Activated CD8-positive, alpha-beta memory T cell treated with anti-CD3 and anti-CD28 coated beads, Interleukin-2, amount 50 U/mL, for 1 hour (primary cell): Measurements from ENCODE around the gene IARS2.
"Not testable (repeated sequence)": the region's sequence is repeated elsewhere in the genome, so short reads cannot be mapped to it uniquely, and the experiment has no call there.

Experiments
- DNase-seq: peaks from one replicate; pipeline ENCODE4 v3.0.0-alpha.2; 2020; ENCODE audit errors: extremely low read depth

Gene IARS2

GRCh38 chr1:220112600-220112999 is 18.7 kb downstream of the IARS2 start:
- not testable (repeated sequence) for DNase-seq

- no peak for DNase-seq
These were observed 19.3 kb downstream of the IARS2 start for GRCh38 chr1:220113136-220113695.

GRCh38 chr1:220119043-220119512 is 25.1 kb downstream of the IARS2 start:
- no peak for DNase-seq

GRCh38 chr1:220121791-220122530 is 28.0 kb downstream of the IARS2 start:
- no peak for DNase-seq

GRCh38 chr1:220123066-220123465 is 29.1 kb downstream of the IARS2 start:
- DNase-seq: no peak

GRCh38 chr1:220123889-220124288 is 30.0 kb downstream of the IARS2 start:
- no peak for DNase-seq

GRCh38 chr1:220124542-220124941 is 30.6 kb downstream of the IARS2 start:
- no peak for DNase-seq

GRCh38 chr1:220127076-220127475 is 33.1 kb downstream of the IARS2 start:
- no peak for DNase-seq

- no peak for DNase-seq
These were observed 35.7 kb downstream of the IARS2 start for GRCh38 chr1:220129479-220130210.

GRCh38 chr1:220135755-220136154 is 41.8 kb downstream of the IARS2 start:
- no peak for DNase-seq

- DNase-seq: no peak
These were observed 43.3 kb downstream of the IARS2 start for GRCh38 chr1:220137019-220137786.

GRCh38 chr1:220139966-220140365 is 46.0 kb downstream of the IARS2 start:
- DNase-seq: no peak

GRCh38 chr1:220144051-220144450 is 50.1 kb downstream of the IARS2 start:
- DNase-seq: no peak

GRCh38 chr1:220149742-220150141 is 55.8 kb downstream of the IARS2 start:
- DNase-seq: no peak

- no peak for DNase-seq
These were observed 57.5 kb downstream of the IARS2 start for GRCh38 chr1:220151454-220151853.

- DNase-seq: no peak
These were observed 59.2 kb downstream of the IARS2 start for GRCh38 chr1:220153147-220153546.

GRCh38 chr1:220156620-220157146 is 62.8 kb downstream of the IARS2 start:
- DNase-seq: no peak

GRCh38 chr1:220157738-220158137 is 63.8 kb downstream of the IARS2 start:
- DNase-seq: no peak

GRCh38 chr1:220158530-220158929 is 64.6 kb downstream of the IARS2 start:
- not testable (repeated sequence) for DNase-seq

GRCh38 chr1:220159041-220159440 is 65.1 kb downstream of the IARS2 start:
- DNase-seq: no peak

GRCh38 chr1:220160027-220160426 is 66.1 kb downstream of the IARS2 start:
- no peak for DNase-seq

- DNase-seq: no peak
These were observed 70.2 kb downstream of the IARS2 start for GRCh38 chr1:220164116-220164515.
